ENCODE results near the gene VRK2.
"Not testable (repeated sequence)": the region's sequence is repeated elsewhere in the genome, so short reads cannot be mapped to it uniquely, and the experiment has no call there.

Gene VRK2

DNA sequence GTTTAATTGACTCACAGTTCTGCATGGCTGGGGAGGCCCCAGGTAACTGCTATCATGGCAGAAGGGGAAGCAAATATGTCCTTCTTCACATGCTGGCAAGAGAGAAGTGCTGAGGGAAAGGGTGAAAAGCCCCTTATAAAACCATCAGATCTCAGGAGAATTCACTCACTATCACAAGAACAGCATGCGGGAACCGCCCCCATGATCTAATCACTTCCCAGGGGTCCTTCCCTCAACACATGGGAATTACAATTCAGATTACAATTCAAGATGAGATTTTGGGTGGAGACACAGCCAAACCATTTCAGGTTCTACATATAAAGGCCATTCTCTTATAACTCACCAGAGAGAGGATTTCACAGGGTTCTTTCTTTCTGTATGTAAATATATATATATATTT, 62.9 kb downstream of the VRK2 start:
- DNase-seq (ENCODE audit: low read depth), result no peak

DNA sequence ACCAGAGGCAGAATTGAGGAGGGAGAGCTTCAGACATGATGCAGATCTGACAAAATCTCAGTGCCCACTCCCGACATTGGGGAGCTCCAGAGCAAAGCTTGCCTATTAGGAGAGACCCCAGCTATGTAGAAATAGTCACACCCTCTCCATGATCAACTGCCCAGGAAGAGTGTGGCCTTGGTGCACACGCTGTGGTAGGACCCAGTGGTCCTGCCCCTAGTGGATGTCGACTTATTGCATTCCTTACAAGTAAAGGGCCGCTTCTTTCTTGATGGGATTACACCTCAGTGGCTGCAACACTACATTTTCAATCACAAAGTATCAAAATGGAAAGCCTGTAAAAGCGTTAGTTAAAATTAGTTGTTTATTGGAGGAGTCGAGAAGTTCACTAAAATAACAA, 64.2 kb downstream of the VRK2 start:
- no peak for DNase-seq (ENCODE audit: low read depth)

DNA sequence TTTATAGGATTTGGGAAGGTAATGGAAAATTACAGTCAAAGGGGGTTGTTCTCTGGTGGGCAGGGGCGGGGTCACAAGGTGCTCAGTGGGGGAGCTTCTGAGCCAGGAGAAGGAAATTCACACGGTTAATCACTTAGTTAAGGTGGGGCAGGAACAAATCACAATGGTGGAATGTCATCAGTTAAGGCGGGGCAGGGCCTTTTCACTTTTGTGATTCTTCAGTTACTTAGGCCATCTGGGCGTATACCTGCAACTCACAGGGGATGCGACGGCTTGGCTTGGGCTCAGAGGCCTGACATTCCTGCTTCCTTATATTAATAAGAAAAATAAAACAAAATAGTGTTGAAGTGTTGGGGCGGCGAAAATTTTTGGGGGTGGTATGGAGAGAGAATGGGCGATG, 67.0 kb downstream of the VRK2 start:
- not testable (repeated sequence) for DNase-seq (ENCODE audit: low read depth)

DNA sequence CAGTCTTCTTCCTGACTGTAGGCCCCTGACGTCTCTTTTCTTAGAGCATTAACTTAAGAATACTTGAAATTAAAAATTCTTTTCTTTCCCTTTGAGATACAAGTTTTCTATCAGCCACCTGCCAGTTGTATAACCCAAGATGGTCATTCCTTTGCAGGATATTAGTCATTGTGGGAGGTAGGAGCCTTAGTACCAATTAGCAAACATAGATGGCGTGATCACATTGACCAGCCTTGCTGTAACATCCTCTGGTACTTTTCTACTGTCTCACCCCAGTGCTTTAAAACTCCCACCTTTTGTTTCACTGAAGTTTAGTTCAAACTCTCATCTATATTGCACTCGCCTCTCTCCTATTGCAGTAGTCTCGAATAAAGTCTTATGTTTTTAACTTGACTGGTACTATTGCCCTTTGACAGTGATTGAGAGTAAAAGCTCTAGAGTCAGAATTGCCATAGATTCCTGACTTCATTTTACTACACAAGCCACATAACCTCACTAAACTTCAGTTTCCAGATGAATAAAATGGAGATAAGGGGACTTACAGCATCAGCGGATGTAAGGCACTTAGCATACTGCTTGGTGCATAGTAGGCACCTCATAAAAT, 74.1 kb downstream of the VRK2 start:
- DNase-seq (ENCODE audit: low read depth), result no peak

DNA sequence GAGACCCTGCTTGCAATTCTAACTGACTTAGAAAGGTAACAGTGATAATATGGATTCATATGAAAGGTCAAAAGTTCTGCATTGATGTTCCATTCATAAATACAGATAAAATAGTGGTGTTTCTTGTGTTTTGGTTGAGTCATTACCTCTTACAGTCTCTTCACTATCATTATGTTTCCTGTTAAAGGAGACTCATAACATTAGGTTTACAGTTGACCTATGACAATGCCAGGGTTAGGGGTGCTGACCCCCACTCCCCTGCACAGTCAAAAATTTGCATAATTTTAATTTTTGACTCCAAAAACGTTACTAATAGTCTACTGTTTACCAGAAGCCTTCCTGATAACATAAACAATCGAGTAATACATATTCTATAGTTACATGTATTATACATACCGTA, 75.4 kb downstream of the VRK2 start:
- DNase-seq (ENCODE audit: low read depth), result no peak

DNA sequence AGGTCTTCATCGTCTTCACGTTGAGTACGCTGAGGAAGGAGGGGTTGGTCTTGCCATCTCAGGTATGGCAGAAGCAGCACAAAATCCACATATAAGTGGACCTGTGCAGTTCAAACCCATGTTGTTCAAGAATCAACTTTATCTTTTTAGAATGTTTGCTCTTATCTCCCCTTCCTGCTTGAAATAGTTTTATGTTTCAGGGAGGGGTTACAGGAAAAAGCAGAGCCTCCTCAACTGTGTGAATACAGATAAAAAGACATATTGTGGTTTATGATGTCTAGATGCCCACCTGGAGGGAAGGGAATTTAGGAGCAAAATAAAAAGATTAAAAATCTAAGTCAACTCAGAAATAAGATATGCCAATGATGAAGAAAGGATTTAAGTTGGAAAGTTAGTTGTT, 75.9 kb downstream of the VRK2 start:
- DNase-seq (ENCODE audit: low read depth), result no peak

DNA sequence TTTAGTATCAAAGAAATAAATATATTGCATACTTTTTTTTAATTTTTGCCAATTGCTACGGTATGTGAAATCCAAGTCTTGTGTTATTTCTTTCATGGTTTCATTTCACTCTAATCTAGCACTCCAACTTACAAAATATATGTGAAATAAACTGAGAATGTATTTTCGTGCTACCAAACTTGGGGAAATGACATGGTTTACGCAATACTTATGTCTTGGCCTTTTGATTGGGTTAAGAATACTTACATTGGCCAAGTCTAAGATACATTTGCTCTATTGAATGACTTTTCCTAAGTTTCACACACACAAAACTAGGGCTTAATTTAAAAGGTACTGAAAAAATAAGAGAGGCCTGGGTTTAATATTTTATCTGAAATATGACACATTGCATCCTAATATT, 80.5 kb downstream of the VRK2 start:
- no peak for DNase-seq (ENCODE audit: low read depth)

DNA sequence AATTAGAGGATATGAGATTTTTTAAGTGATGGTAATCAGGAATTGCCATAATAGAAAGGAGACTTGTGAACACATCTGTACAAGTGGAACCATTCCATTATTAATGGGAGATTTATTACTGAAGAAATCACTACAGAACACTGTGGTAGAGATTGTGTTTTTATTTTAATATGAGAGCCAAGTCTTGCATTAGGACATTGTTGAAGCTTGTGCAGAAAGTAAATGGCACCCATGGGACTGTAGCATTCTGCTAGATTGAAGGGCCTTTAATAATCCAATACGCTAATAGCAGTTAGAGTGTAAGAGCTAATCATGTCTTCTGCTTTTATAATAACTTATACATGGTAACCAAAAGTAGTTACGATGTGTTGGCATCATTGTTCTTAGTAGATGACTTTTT, 83.6 kb downstream of the VRK2 start:
- DNase-seq (ENCODE audit: low read depth), result no peak

DNA sequence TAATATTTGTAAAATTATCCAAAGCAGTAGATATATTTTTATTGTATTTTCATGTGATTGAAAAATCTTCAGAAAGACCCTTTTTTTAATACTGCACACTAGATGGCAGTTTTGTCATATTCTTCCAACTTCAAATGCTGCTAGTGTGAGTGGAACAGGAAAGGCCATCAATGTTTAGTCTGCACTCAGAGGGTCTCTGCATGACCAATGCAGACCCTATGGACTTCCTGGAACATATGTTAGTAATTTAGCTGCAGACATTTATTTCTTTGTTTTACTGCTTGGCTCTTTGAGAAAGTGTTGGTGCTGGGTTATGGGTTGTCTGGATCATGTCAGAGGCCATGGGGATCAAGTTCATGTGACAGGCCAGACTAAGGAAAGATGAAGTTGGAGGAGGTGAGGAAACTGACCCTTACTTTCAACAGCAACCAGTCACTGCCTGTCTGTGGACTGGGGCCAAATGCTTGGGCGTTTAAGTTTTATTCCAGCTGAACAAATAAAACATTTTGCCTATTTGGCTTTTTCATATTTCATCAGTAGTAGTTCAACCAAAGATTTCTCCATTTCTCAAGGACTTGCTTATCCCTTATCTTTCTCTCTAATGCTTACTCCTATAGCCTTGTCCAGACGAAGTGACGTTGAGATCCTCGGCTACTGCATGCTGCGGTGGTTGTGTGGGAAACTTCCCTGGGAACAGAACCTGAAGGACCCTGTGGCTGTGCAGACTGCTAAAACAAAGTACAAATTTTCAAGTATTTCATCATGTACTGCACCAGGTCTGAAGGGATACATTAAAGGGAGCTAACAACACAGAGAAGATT, 84.8 kb downstream of the VRK2 start:
- no peak for DNase-seq (ENCODE audit: low read depth)

DNA sequence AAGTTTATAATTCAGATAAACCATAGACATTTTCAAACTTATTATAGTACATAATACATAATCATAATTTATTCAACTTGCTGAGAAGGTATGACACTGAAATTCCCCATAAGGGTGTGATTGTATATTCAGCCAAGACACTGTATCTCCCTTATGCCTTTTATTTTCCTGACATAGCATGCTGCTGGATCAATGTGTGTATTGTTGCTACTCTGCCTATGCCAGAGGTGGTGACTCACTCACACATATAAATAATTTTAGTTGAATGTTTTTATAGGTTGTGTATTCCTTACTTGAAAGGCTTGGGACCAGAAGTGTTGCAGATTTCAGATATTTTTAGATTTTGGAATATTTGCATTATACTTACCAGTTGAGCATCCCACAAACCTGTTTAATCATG, 86.8 kb downstream of the VRK2 start:
- no peak for DNase-seq (ENCODE audit: low read depth)

DNA sequence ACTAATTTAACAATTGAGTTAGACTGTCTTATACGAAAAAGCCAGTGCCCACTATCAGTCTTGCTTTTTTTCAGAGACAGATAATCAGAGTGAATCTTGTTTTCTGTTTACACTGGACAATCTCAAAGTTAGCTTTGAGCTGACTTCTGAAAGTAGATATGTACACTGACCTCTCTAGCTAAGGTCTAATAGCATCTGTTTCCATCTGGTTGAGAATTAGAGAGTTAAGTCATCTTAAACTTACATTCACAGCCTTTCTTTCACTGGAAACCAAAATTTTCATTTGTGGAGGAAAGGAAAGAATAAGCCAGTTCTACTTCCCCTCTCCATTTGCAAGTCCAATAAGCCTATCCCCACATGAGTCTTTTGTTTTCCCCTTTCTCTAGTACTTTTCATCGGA, 89.3 kb downstream of the VRK2 start:
- DNase-seq (ENCODE audit: low read depth), result no peak

DNA sequence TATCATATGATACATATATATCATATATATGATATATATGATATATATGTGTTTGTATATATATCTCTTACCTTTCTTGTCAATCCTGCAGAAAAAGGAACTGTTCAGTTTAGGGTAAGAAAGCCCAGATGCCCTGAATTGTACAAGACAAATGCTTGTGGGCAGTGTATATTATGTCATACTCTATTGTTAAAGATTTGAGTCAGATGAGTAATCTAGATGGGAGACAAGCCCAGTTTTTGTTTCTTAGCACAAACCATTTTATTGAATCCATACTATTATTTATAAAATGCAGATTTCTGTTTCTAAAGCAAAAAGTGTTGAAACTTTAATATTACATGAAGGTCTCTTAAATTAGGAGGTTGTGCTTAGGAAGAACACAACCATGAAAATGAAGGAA, 90.6 kb downstream of the VRK2 start:
- no peak for DNase-seq (ENCODE audit: low read depth)

DNA sequence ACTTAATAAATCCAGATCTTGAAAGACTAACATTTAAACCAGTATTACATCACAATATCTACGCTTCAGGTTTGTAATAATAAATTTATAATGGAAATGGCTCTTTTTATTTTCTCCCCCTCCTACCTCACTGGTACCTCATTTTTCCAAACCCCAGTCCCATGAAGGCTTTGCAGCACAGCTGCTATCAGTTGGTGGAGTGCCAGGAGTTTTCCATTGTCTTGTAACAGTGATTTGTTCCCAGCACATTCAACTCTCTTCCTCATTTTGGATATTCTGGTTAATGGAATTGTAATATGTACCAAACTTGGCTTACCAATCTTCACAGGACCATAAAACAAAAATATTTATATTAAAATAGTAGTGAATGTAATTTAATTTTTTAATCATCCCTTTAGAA, 91.2 kb downstream of the VRK2 start:
- DNase-seq (ENCODE audit: low read depth), result no peak

DNA sequence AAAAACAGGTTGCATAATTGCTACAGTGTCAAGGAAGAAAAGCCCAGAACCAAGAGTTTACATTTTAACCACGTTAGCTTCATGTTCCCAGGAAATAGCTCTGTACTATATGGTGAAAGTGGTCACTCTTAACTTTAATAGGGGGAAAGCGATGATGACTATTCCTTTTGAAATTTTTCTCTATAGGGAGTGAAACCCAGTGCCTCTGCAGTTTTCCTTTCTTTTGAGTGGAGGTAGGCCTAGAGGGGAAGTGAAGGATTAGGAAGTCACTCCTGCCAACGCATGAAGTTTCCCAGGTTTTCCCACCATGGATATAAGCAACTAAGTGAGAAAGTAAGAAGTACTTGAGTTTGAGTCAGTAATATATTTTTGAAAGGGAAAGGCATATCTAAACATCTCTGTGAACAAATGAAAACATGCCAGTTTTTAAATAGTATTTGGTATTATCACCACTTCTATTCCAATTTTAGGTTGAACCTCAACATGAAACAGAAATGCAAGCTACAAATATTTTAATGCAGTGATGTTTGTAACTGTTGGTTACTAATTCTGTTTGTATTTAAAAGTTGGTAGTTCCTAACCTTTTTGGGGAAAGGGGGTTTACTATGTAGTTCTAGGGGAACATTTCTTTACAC, 91.9 kb downstream of the VRK2 start:
- DNase-seq (ENCODE audit: low read depth), result no peak

DNA sequence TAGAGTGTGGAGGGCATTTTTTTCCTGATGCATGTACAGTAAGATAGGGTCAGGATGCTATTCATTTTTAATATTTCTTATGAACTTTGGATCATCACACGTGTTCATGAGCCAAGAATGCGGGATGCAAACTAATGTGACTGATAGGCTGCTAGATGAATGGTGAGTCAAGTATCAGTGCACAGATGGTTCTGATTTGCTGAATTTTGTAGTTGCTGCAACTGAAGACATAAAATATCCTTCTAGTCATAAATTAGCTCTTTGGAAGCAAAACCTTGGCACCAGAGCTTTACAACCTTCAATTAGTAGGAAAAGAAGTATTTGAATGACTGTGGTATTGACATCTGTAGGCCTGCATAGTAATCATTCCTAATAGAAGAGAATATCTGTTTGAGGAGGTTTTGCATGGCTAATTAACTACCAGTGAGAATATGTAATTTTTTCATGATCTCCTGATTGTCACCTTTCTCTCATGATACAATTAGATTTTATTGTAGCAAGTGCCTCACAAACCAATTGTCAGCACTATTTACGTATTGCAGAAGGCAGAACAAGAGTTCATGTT, 94.0 kb downstream of the VRK2 start:
- no peak for DNase-seq (ENCODE audit: low read depth)

DNA sequence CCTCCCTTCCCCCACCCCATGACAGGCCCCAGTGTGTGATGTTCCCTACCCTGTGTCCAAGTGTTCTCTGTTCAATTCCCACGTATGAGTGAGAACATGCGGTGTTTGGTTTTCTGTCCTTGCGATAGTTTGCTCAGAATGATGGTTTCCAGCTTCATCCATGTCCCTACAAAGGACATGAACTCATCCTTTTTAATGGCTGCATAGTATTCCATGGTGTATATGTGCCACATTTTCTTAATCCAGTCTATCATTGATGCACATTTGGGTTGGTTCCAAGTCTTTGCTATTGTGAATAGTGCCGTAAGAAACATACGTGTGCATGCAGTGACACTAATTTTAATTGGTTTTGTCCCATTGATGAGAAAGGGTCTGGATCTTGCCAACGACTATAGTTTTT, 99.2 kb downstream of the VRK2 start:
- not testable (repeated sequence) for DNase-seq (ENCODE audit: low read depth)

DNA sequence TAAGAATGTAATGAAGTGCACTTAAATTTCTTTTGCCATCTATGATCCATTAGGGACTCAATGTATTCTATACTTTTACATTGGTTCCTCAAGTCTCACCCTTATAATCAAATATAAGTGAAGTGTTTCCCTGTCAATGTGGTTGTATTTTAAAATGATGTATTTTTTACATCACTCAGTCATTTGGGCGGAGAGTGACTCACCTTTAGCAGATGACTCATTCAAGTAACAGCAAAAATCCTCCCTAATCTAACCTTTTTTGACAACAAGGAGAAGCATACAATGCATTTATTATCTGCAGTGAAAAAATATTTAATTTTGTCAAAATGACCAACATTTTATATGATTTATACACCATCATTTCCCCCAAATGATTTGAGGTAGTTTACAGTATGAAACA, 100.1 kb downstream of the VRK2 start:
- peak; percentile 5 for DNase-seq (ENCODE audit: low read depth)

DNA sequence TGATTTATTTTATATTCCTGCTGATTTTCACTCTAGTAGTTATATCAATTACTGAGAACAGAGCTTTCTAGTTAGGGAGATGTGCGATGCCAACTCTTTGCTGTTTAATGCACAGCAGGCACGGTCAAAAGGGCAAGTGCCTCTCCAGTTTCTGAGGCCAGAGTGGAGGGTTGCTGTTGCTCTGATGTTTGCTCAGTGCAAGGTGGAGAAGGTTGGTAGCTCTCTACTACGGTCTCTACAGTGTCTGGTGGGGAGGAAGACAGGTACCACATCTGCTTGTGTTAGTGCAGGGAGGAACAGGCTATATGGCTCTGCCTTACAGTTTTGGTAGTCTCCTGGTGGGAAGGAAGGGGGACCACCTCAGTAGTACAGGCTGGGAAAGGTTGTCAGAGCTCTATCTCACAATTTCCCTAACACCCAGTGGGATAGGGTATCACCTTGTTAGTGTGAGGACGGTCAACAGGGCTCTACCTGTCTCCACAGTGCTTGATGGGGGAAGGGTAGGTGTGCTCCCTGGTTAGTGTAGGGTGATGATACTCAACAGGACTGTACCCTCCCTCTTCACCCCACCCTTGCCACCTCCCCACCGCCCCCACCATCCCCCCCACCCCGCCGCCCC, 108.7 kb downstream of the VRK2 start:
- no peak for DNase-seq (ENCODE audit: low read depth)

DNA sequence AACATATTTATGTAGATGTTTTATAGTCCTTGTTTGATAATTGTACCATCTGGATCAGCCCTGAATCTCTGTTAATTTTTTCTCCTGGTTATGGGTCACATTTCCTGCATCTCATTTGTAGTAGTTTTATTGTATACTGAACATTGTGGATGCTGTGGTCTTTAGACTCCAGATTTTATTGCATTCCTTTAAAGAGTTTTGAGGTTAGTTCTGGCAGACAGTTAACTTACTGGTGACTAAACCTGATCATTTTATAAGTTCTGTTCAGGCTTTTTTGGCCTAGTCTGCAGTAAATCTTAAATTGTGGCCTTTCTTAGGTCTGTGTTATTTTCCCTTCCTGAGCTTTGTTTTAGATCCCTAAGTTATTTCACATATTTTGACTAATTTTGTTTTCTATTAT, 110.2 kb downstream of the VRK2 start:
- no peak for DNase-seq (ENCODE audit: low read depth)

DNA sequence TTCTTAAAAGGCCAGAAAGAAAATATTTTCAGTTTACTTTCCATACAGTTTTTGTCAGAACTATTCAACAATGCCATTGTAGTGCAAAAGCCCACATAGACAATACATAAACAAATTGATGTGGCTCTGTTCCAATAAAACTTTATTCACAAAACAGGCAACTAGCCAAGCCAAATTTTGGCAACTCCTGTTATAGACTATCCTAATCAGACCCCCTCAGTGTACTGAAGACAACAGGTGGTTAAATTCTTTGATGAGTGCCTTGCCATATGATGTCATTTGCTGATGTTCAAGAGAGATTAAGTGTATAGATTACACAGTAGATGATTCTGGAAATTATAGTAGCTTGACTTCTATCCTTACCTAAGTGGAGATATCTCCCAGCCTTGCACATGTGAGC, 111.1 kb downstream of the VRK2 start:
- DNase-seq (ENCODE audit: low read depth), result no peak

DNA sequence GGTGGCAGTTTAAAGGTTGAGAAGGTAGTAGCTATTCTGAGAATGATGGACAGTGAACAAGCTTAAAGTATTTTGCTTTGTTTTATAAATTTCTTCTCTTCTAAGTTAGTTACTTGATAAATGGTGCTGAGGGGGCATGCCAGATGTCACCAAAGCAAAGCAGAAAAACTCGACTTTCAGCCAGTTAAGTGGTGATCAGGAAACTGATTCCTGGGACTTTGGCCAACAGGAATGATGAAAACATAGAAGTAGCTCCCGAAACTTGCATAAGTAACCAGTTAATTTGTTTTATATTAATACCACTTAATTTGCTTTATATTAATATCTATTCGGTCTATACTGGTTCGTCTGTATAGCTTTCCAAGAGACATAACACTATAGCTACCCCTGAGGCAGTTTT, 111.9 kb downstream of the VRK2 start:
- no peak for DNase-seq (ENCODE audit: low read depth)

DNA sequence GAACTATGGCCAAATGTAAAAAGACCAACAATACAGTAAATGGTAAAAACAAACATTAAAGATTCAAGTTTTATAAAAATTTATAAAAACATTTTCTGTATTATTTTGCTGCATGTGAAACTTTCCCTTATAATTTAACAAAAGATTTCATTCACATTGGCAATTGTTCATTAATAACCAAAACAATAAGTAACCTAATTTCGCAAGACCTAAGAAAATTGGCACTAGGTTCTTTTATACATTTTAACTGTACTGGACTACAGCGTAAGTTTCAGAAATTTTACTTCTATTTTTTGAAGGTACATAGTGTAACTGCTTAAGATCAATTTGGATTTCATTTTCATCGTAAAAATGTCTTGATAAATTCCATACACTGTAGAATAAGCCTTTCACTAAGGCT, 117.3 kb downstream of the VRK2 start:
- DNase-seq (ENCODE audit: low read depth), result no peak

DNA sequence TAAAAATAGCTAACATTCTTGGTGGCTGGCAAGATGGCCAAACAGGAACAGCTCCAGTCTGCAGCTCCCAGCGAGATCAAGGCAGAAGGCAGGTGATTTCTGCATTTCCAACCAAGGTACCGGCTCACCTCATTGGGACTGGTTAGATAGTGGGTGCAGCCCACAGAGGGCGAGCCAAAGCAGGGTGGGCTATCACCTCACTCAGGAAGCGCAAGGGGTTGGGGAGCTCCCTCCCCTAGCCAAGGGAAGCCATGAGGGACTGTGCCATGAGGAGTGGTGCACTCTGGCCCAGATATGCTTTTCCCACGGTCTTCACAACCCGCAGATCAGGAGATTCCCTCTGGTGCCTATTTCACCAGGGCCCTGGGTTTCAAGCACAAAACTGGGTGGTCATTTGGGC, 121.5 kb downstream of the VRK2 start:
- DNase-seq (ENCODE audit: low read depth), result not testable (repeated sequence)
